GM12878 (cell line): ENCODE measurements around the gene TBXA2R. TPM values are rescaled to one million over a fixed set of nuclear protein-coding genes. Genes with fewer than 3 reads are reported as not detected.

ENCODE experiments used
- ATAC-seq: fragments of 200-7000 bp; cut with Tn5 transposase; 3 replicates; pipeline ENCODE4 v1.9.1; 2020; ENCODE audit warnings: mild to moderate bottlenecking, moderate library complexity
- Bru-seq: library from RNA; stranded (reverse); fragments of 400-500 nt; gene quantifications from one replicate; lab custom pipeline; 2021; lab: Mats Ljungman, UMichigan
- BruChase-seq, 2 experiments: library from RNA; stranded (reverse); fragments of 400-500 nt; gene quantifications; one replicate each; lab custom pipeline; 2021; lab: Mats Ljungman, UMichigan
- BruUV-seq: library from RNA; stranded (reverse); fragments of 400-500 nt; replicated peaks from 2 replicates; lab custom pipeline; 2021; lab: Mats Ljungman, UMichigan
- CTCF ChIA-PET: fragments of 300-600 bp; sonication (Branson Sonifier 250); formaldehyde crosslinking; extraction: SDS; loops from one replicate; lab custom pipeline; 2021; ENCODE audit warnings: inconsistent platforms; lab: Yijun Ruan, JAX
- POLR2A ChIA-PET: fragments of 350-600 bp; formaldehyde crosslinking; extraction: SDS; loops from one replicate; lab custom pipeline; 2021; ENCODE audit warnings: inconsistent platforms; lab: Charles Lee
- RAD21 ChIA-PET: fragments of 300-600 bp; sonication (Branson Sonifier 250); formaldehyde crosslinking; loops from one replicate; lab custom pipeline; 2023; ENCODE audit warnings: antibody characterized with exemption; ENCODE audit not compliant: unreplicated experiment; lab: Charles Lee
- SMC1A ChIA-PET: fragments of 300-600 bp; sonication (Branson Sonifier 250); formaldehyde crosslinking; loops from one replicate; lab custom pipeline; 2023; ENCODE audit not compliant: unreplicated experiment, uncharacterized antibody; lab: Charles Lee
- DNase-seq: peaks from one replicate; pipeline ENCODE4 v3.0.0-alpha.2; 2011; ENCODE audit warnings: low read depth, low spot score
- FAIRE-seq: peaks from 3 replicates; lab custom pipeline; 2011; peaks lifted over from hg19 to GRCh38; lab: Jason Lieb, UNC
- H2AFZ ChIP-seq: 2 replicates; pipeline ENCODE4 v1.6.0; 2011; ENCODE audit warnings: low read depth, low read length, control low read depth; ENCODE audit not compliant: control insufficient read depth
- H3K27ac ChIP-seq: 2 replicates; pipeline ENCODE4 v1.5.1; 2011; ENCODE audit warnings: control low read depth; ENCODE audit not compliant: control insufficient read depth, insufficient read depth
- H3K27me3 ChIP-seq, 2 experiments: replicated peaks in 1 of 2; 2 replicates each; pipeline versions ENCODE4 v1.6.0 to v1.6.1; 2011; ENCODE audit warnings: low read length in 1 of 2; ENCODE audit not compliant: control insufficient read depth in 2 of 2, insufficient read depth in 2 of 2
- H3K36me3 ChIP-seq, 2 experiments: 2 replicates each; pipeline ENCODE4 v1.5.1; 2011; ENCODE audit warnings: low read length in 1 of 2; ENCODE audit not compliant: control insufficient read depth in 2 of 2, insufficient read depth in 2 of 2
- H3K4me1 ChIP-seq: 2 replicates; pipeline ENCODE4 v1.6.1; 2011; ENCODE audit warnings: mild to moderate bottlenecking, low read length, moderate library complexity, mixed read lengths; ENCODE audit not compliant: control insufficient read depth, insufficient read depth
- H3K4me2 ChIP-seq: 2 replicates; pipeline ENCODE4 v1.6.0; 2011; ENCODE audit warnings: control low read depth; ENCODE audit not compliant: control insufficient read depth, insufficient read depth
- H3K4me3 ChIP-seq: fragments of 200-600 bp; sonication (generic); 2 replicates; pipeline ENCODE4 v1.5.1; 2016
- H3K79me2 ChIP-seq: 2 replicates; pipeline ENCODE4 v1.6.0; 2011; ENCODE audit warnings: low read length; ENCODE audit not compliant: control insufficient read depth, insufficient read depth
- H3K9ac ChIP-seq: 2 replicates; pipeline ENCODE4 v1.8.0; 2011; ENCODE audit warnings: low read length, control low read depth, mixed read lengths; ENCODE audit not compliant: control insufficient read depth, insufficient read depth
- H3K9me3 ChIP-seq: replicated peaks from 3 replicates; pipeline ENCODE4 v1.5.1; 2011; ENCODE audit warnings: mild to moderate bottlenecking, low read length; ENCODE audit not compliant: control insufficient read depth, insufficient read depth
- H4K20me1 ChIP-seq: 2 replicates; pipeline ENCODE4 v1.6.0; 2011; ENCODE audit not compliant: control insufficient read depth, insufficient read depth
- BCL3 ChIP-seq: IDR thresholded peaks from 2 replicates; pipeline ENCODE4 v1.6.1; 2011; ENCODE audit warnings: borderline replicate concordance, low read depth, mild to moderate bottlenecking, moderate library complexity, low read length; ENCODE audit not compliant: insufficient read depth, poor library complexity, severe bottlenecking
- CBX3 ChIP-seq: fragments of 200-600 bp; sonication (generic); IDR thresholded peaks from 2 replicates; pipeline ENCODE4 v1.6.1; 2016; ENCODE audit warnings: low read depth, borderline replicate concordance
- CEBPZ ChIP-seq: fragments of 150-350 bp; IDR thresholded peaks from 2 replicates; pipeline ENCODE4 v1.6.1; 2016; ENCODE audit warnings: low read depth, low read length
- HCFC1 ChIP-seq: fragments of 150-350 bp; IDR thresholded peaks from 2 replicates; pipeline ENCODE4 v1.6.1; 2014; ENCODE audit warnings: low read length
- RFX5 ChIP-seq: IDR thresholded peaks from 2 replicates; pipeline ENCODE4 v1.6.1; 2011; ENCODE audit warnings: low read depth, low read length, improper control_type of control experiment
- SREBF1 ChIP-seq: IDR thresholded peaks from 2 replicates; pipeline ENCODE4 v1.6.1; 2012; ENCODE audit warnings: mild to moderate bottlenecking, low read length
- TARDBP ChIP-seq: IDR thresholded peaks from 2 replicates; pipeline ENCODE4 v1.6.1; 2016; ENCODE audit warnings: borderline replicate concordance
- WGBS: methylation state at CpG from one replicate; pipeline ENCODE4 v1.1.6; 2016; ENCODE audit warnings: low lambda C conversion rate; ENCODE audit not compliant: insufficient replicate concordance, insufficient coverage; ENCODE audit errors: missing lambda C conversion rate; 5-methylcytosine and 5-hydroxymethylcytosine counted together
- in situ Hi-C: fragments of 300-500 bp; cut with MboI; formaldehyde crosslinking; loops from 9 replicates; pipeline ENCODE4 v1.14.3; 2018; ENCODE audit warnings: mixed read lengths
- intact Hi-C: fragments of 100-400 bp; cut with micrococcal nuclease; formaldehyde crosslinking; loops from one replicate; pipeline ENCODE4 v1.14.2; 2022; ENCODE audit not compliant: unreplicated experiment
- long read RNA-seq, 2 experiments: library from polyadenylated mRNA; unstranded; transcript quantifications; one replicate each; pipeline ENCODE4 v2.0.0, GENCODE V29; 2019 to 2020
- polyA minus RNA-seq, 3 experiments: library from RNA; depleted of rRNA, polyadenylated mRNA; stranded (reverse); fragments of >200 nt; gene quantifications; 2 replicates each; pipeline ENCODE4 v1.2.3, GENCODE V29; 2011
- polyA plus RNA-seq, 11 experiments: library from polyadenylated mRNA; depleted of rRNA in 4 of 11; unstranded in 6 of 11; stranded (reverse) in 5 of 11; fragments of >200 nt; fragmentation: Nextera tagmentation in 4 of 11; fragmentation: Illumina TruSeq in 1 of 11; extraction: Ambion mirVana in 4 of 11; extraction: Trizol in 1 of 11; gene quantifications; 1 replicate in 1 of 11; 2 replicates in 10 of 11; pipeline versions ENCODE4 v1.2.1 to v1.2.3, GENCODE V29; 2011 to 2016; ENCODE audit warnings: inconsistent platforms in 2 of 11, missing spikeins in 2 of 11, low read depth in 1 of 11
- total RNA-seq, 4 experiments: library from RNA; depleted of rRNA in 3 of 4; stranded (reverse); fragments of >200 nt in 3 of 4; fragmentation: Illumina TruSeq in 1 of 4; extraction: Trizol in 1 of 4; gene quantifications; 2 replicates each; pipeline versions ENCODE4 v1.2.1 to v1.2.3, GENCODE V29; 2013 to 2021
- TF ChIP-seq, protein P1 (sequence below): fragments of 450-650 bp; IDR thresholded peaks from 2 replicates; pipeline ENCODE4 v1.6.1; 2016; ENCODE audit warnings: mild to moderate bottlenecking

TBXA2R gene
- 0.34 and 1.2 TPM in 2 replicates for total RNA-seq (2013; cell fraction: nucleolus; rRNA removed)
- total RNA-seq (2014; rRNA removed) (not detected in 2 replicates), total RNA-seq (2014; rRNA removed; fragmentation: Illumina TruSeq; extraction: Trizol) (not detected in 2 replicates), total RNA-seq (2021) (not detected in 2 replicates), polyA plus RNA-seq (2011; rRNA removed) (0.03 TPM in 1 of 2 replicates, not detected in the other), polyA plus RNA-seq (2014; fragmentation: Illumina TruSeq; extraction: Trizol) (0.03 TPM in 1 of 2 replicates, not detected in the other), polyA plus RNA-seq (2014; fragmentation: Nextera tagmentation; extraction: Ambion mirVana) (not detected), polyA plus RNA-seq (2014; rRNA removed) (0.10 TPM in 1 of 2 replicates, not detected in the other), polyA plus RNA-seq (2016; fragmentation: Nextera tagmentation; extraction: Ambion mirVana) (not detected), polyA minus RNA-seq (2011; rRNA and poly(A)+ RNA removed) (not detected in 2 replicates), Bru-seq, nascent RNA (percentile 24 among the genes with signal in this experiment), BruChase-seq, experiment 1, labeled RNA remaining after a 6-hour chase (percentile 16 among the genes with signal in this experiment), BruChase-seq, experiment 2, labeled RNA remaining after a 2-hour chase (percentile 18 among the genes with signal in this experiment)
- polyA plus RNA-seq (2011; ENCODE audit: low read depth), result not detected
- polyA plus RNA-seq (2011; cell fraction: cytosol; rRNA removed), result 0.05 and 0.06 TPM in 2 replicates
- 0.12 and 0.13 TPM in 2 replicates for polyA plus RNA-seq (2011; cell fraction: nucleus; rRNA removed)
- polyA plus RNA-seq (2012), result 0.10 and 0.14 TPM in 2 replicates
- not detected in 2 replicates for polyA minus RNA-seq (2011; cell fraction: cytosol; rRNA and poly(A)+ RNA removed)
- not detected in 2 replicates for polyA minus RNA-seq (2011; cell fraction: nucleus; rRNA and poly(A)+ RNA removed)
- long read RNA-seq, experiment 1, result 0 reads
- long read RNA-seq, experiment 2, result 0 reads

- no peak for DNase-seq
- TF ChIP-seq RFX5 (no peak), HCFC1 (no peak), BCL3 (no peak), SREBF1 (no peak), CEBPZ (no peak), CBX3 (no peak), TARDBP (no peak)
- TF ChIP-seq, protein P1, sequence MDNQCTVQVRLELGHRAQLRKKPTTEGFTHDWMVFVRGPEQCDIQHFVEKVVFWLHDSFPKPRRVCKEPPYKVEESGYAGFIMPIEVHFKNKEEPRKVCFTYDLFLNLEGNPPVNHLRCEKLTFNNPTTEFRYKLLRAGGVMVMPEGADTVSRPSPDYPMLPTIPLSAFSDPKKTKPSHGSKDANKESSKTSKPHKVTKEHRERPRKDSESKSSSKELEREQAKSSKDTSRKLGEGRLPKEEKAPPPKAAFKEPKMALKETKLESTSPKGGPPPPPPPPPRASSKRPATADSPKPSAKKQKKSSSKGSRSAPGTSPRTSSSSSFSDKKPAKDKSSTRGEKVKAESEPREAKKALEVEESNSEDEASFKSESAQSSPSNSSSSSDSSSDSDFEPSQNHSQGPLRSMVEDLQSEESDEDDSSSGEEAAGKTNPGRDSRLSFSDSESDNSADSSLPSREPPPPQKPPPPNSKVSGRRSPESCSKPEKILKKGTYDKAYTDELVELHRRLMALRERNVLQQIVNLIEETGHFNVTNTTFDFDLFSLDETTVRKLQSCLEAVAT, result no peak
- TF ChIP-seq, all 136 proteins: peak for 0
- 4% methylated on average over 26 of the region's 46 CpGs for WGBS
- Histone ChIP-seq H2AFZ (peak within 1 kb of the TSS; percentile 17; the same call in 1 of the 2 replicates), H3K27me3 (no peaks in the 10 kb centered on the region), H3K36me3 (peaks cover 0 to 6% of the 10 kb centered on the region in 2 experiments; a peak in 3 of 4 replicates), H3K27ac (no peak within 1 kb of the TSS), H3K79me2 (no peaks in the 10 kb centered on the region), H3K4me1 (peaks cover 12% of the 10 kb centered on the region), H4K20me1 (no peaks in the 10 kb centered on the region), H3K9me3 (no peaks in the 10 kb centered on the region), H3K9ac (no peak within 1 kb of the TSS), H3K4me2 (peak within 1 kb of the TSS; percentile 38; the same call in 1 of the 2 replicates), H3K4me3 (no peak within 1 kb of the TSS)
- FAIRE-seq, result no peak
- POLR2A ChIA-PET, result no interaction called here
- RAD21 ChIA-PET, result no interaction called here
- intact Hi-C loops, result loop anchor here (5.0 kb wide), 1 partner anchor 34 kb away; the partner anchor contains the start of gene HMG20B
- in situ Hi-C loops, result no loop called here
- no TSS peak for BruUV-seq
- peak; percentile 70 for ATAC-seq
- CTCF ChIA-PET, result no interaction called here
- SMC1A ChIA-PET, result no interaction called here
Measured at GRCh38 chr19:3606690-3607289, at the start of gene TBXA2R. TSS of gene TBXA2R (minus strand) at chr19:3606875. CDS start at chr19:3600634, 6,241 bp downstream.
